Caki2 (cell line): Measurements from ENCODE around the gene ATG16L2. TPM values are rescaled to one million over a fixed set of nuclear protein-coding genes. Genes with fewer than 3 reads are reported as not detected.

Experiments
- DNase-seq: peaks from one replicate; pipeline ENCODE4 v3.0.0-alpha.2; 2015; ENCODE audit warnings: low read depth
- in situ Hi-C: cut with HindIII; loops from 2 replicates; pipeline ENCODE4 v1.10.0; 2016; ENCODE audit warnings: low sequenced_read_pairs, low pct_unique_long_range_greater_than_20kb, mixed read lengths
- total RNA-seq: library from RNA; depleted of rRNA; stranded (reverse); fragments of >200 nt; shearing (Covaris generic); gene quantifications from 2 replicates; pipeline ENCODE4 v1.2.3, GENCODE V29; 2014; ENCODE audit warnings: low replicate concordance; rRNA removed

ATG16L2 gene, protein sequence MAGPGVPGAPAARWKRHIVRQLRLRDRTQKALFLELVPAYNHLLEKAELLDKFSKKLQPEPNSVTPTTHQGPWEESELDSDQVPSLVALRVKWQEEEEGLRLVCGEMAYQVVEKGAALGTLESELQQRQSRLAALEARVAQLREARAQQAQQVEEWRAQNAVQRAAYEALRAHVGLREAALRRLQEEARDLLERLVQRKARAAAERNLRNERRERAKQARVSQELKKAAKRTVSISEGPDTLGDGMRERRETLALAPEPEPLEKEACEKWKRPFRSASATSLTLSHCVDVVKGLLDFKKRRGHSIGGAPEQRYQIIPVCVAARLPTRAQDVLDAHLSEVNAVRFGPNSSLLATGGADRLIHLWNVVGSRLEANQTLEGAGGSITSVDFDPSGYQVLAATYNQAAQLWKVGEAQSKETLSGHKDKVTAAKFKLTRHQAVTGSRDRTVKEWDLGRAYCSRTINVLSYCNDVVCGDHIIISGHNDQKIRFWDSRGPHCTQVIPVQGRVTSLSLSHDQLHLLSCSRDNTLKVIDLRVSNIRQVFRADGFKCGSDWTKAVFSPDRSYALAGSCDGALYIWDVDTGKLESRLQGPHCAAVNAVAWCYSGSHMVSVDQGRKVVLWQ
- 5.5 and 20.9 TPM in 2 replicates for total RNA-seq

GRCh38 chr11:72814286-72815109 lies at the start of gene ATG16L2:
Gene ATG16L2, plus strand, starts transcription at chr11:72814411. Its CDS starts 35 bp downstream, at chr11:72814446.
- in situ Hi-C loops: no loop called here
- peak; percentile 87 for DNase-seq

DNA sequence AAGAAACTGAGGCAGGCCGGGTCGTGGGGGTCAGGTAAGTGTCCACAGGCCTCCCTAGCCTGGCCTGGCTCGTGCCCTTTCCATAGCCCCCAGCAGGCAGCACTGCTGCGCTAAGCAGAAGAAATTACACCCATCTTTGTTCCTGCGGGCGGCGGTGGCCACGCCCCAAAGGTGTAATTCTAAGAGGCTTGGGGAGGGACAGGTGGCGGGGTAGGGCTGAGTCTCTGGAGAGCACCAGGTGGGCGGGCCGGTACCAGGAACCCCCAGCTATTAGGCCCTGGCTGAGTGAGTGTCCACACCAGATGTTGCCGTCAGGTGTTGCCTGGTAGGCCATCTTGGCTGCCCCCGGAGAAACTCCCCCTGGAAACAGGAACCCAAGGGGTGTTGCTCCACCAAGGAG lies 49.7 kb upstream of the ATG16L2 start:
- DNase-seq: no peak
- in situ Hi-C loops: no loop called here

- DNase-seq: no peak
- in situ Hi-C loops: no loop called here
Observed at GRCh38 chr11:72766152-72766902, 47.9 kb upstream of the ATG16L2 start.

- in situ Hi-C loops: no loop called here
- no peak for DNase-seq
Observed at GRCh38 chr11:72767203-72768062, 46.8 kb upstream of the ATG16L2 start.

GRCh38 chr11:72768581-72768980 lies 45.6 kb upstream of the ATG16L2 start:
- no peak for DNase-seq
- in situ Hi-C loops: no loop called here

DNA sequence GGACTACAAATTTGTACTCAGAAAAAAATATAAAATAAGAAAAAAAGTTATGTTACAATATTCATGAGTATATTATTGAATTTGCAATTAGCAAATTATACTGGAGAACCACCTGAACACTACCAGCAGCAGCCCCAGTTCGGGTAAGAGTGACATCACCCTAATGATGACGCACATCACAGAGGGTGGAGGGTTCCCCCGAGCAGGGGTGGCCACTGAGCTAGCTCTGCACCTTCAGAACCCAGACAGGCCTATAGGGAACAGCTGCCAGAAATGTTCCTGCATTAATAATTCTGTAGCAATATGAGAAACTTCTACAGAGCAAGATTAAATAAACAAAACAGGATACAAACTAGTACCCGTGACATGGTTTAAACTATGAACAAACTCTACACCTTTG lies 44.5 kb upstream of the ATG16L2 start:
- in situ Hi-C loops: no loop called here
- no peak for DNase-seq

DNA sequence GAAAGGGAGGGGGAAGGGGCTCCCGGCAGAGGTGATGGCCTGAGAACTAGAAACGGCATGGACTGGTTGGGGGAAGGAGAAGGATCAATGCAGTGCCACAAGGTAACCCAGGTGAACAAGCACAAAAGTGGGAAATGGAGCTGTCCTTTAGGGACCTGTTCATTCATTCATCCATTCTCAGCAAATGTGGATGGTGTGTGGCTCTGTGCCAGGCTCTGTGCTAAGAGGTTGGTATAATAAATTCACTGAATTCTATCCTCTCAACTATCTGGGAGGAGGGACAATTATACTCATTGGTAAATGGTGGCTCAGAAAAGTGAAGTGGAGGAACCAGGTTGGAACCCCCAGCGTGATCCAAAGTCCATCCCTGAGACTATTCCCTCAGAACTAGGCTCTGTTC lies 43.4 kb upstream of the ATG16L2 start:
- no peak for DNase-seq
- in situ Hi-C loops: no loop called here

- in situ Hi-C loops: no loop called here
- DNase-seq: no peak
Observed at GRCh38 chr11:72771507-72771906, 42.7 kb upstream of the ATG16L2 start.

- DNase-seq: no peak
- in situ Hi-C loops: no loop called here
Observed at GRCh38 chr11:72772059-72772458, 42.2 kb upstream of the ATG16L2 start.

DNA sequence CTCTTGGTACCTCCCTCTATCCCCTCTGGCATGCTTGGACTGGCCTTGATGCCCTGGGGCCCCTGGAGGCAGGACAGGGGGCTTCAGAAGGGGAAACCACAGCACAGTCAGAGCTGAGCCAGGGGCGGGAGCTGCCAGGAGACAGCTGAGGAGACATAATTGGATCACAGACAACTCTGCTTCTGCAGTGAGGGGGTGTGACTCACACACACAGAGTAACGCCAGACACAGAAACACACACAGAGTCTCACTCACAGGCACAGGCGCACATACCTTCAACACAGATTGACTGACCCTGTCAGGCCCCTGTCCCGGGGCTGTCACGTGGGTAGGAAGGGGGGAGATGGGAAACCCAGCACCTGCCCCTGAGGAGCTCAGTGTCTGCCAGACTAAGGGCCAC lies 40.9 kb upstream of the ATG16L2 start:
- no peak for DNase-seq
- in situ Hi-C loops: no loop called here

- in situ Hi-C loops: no loop called here
- DNase-seq: no peak
Observed at GRCh38 chr11:72773696-72774095, 40.5 kb upstream of the ATG16L2 start.

GRCh38 chr11:72774499-72774898 lies 39.7 kb upstream of the ATG16L2 start:
- in situ Hi-C loops: no loop called here
- no peak for DNase-seq

GRCh38 chr11:72775288-72776110 lies 38.7 kb upstream of the ATG16L2 start:
- DNase-seq: no peak
- in situ Hi-C loops: no loop called here

DNA sequence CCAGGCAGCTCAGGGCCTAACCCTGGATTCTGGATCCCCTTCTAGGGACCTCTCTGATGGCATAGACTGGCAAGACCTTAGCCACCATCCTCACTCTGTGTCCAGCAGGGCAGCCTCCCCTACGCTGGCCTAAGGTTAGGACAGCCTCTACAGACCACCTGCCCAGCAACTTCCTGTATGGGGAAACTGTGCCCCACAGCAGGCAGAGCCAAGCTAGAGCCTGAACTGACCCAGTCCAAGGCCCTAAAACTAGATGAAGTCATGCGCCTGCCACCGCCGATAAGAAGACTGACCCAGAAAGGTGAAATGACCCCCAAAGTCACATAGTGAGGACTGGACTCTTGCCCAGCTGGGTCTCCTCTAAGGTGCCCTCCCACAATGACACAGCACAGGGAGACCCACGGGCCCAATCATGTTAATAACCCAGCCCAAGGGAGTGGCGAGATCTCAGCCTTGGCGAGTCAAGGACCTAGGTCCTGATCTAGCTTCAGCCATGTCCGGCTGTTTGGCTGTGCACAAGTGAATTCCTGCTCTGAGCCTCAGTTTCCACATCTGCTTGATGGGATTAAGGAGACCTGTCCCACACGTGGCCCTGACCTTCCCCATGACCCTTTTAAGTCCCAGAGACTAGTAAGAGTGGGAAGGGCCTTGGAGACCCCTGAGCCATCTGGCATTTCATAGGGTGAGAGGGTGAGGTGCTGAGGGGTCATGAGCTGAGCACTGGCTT lies 37.9 kb upstream of the ATG16L2 start:
- DNase-seq: no peak
- in situ Hi-C loops: no loop called here

- in situ Hi-C loops: no loop called here
- no peak for DNase-seq
Observed at GRCh38 chr11:72776844-72777754, 37.1 kb upstream of the ATG16L2 start.
